ENCODE measurements around the gene PDYN. TPM values are rescaled to one million over a fixed set of nuclear protein-coding genes. Genes with fewer than 3 reads are reported as not detected.

Gene PDYN
- total RNA-seq, 2 experiments from 2014 or later = not detected

GRCh38 chr20:1975291-1975690 lies 18.6 kb downstream of the PDYN start:
- Histone ChIP-seq H3K4me1 (ENCODE audit: insufficient read depth, low read length) (no peaks in the 10 kb centered on the region), H3K9me3 (ENCODE audit: control insufficient read depth in 1 of 2, insufficient read depth in 1 of 2, low read length in 2 of 2) (no peaks in the 10 kb centered on the region), H3K27me3 (ENCODE audit: control insufficient read depth in 1 of 2, insufficient read depth in 2 of 2, low read length in 2 of 2) (peaks cover 5 to 7% of the 10 kb centered on the region in 2 experiments), H3K27ac (ENCODE audit: low read depth in 1 of 2, low read length in 2 of 2) (no peak overlapping the region), H3K4me3 (ENCODE audit: low read length) (no peak overlapping the region), H3K36me3 (ENCODE audit: insufficient read depth, low read length) (no peaks in the 10 kb centered on the region)
- no peak for ATAC-seq (ENCODE audit: poor library complexity)
- TF ChIP-seq, protein P1, sequence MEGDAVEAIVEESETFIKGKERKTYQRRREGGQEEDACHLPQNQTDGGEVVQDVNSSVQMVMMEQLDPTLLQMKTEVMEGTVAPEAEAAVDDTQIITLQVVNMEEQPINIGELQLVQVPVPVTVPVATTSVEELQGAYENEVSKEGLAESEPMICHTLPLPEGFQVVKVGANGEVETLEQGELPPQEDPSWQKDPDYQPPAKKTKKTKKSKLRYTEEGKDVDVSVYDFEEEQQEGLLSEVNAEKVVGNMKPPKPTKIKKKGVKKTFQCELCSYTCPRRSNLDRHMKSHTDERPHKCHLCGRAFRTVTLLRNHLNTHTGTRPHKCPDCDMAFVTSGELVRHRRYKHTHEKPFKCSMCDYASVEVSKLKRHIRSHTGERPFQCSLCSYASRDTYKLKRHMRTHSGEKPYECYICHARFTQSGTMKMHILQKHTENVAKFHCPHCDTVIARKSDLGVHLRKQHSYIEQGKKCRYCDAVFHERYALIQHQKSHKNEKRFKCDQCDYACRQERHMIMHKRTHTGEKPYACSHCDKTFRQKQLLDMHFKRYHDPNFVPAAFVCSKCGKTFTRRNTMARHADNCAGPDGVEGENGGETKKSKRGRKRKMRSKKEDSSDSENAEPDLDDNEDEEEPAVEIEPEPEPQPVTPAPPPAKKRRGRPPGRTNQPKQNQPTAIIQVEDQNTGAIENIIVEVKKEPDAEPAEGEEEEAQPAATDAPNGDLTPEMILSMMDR (IDR thresholded peaks at IDR 0.05) = no peak
- no peaks in the 10 kb centered on the region for H3K36me3 Mint-ChIP-seq (ENCODE audit: low read depth)
- ChIA-PET POLR2A (no interaction called here), CTCF (no interaction called here)
- no peak overlapping the region for H3K4me3 Mint-ChIP-seq
- peaks cover 41% of the 10 kb centered on the region for H3K27me3 Mint-ChIP-seq
- H3K27ac Mint-ChIP-seq = no peak overlapping the region
- no peak for DNase-seq
- intact Hi-C loops (cut with DNase I, micrococcal nuclease) = no loop called here
- no peaks in the 10 kb centered on the region for H3K4me1 Mint-ChIP-seq (ENCODE audit: low read depth)
- no peaks in the 10 kb centered on the region for H3K9me3 Mint-ChIP-seq

GRCh38 chr20:1973601-1974440 lies 20.0 kb downstream of the PDYN start:
- Mint-ChIP-seq H3K4me3 (no peak overlapping the region), H3K27ac (no peak overlapping the region), H3K27me3 (peaks cover 39% of the 10 kb centered on the region), H3K9me3 (no peaks in the 10 kb centered on the region), H3K36me3 (ENCODE audit: low read depth) (no peaks in the 10 kb centered on the region), H3K4me1 (ENCODE audit: low read depth) (no peaks in the 10 kb centered on the region)
- CTCF ChIA-PET = no interaction called here
- Histone ChIP-seq H3K36me3 (ENCODE audit: insufficient read depth, low read length) (no peaks in the 10 kb centered on the region), H3K4me1 (ENCODE audit: insufficient read depth, low read length) (no peaks in the 10 kb centered on the region), H3K27me3 (ENCODE audit: control insufficient read depth in 1 of 2, insufficient read depth in 2 of 2, low read length in 2 of 2) (peaks cover 5 to 6% of the 10 kb centered on the region in 2 experiments), H3K9me3 (ENCODE audit: control insufficient read depth in 1 of 2, insufficient read depth in 1 of 2, low read length in 2 of 2) (no peaks in the 10 kb centered on the region), H3K4me3 (ENCODE audit: low read length) (no peak overlapping the region), H3K27ac (ENCODE audit: low read depth in 1 of 2, low read length in 2 of 2) (no peak overlapping the region)
- TF ChIP-seq, protein P1 (IDR thresholded peaks at IDR 0.05) = no peak
- DNase-seq (no peak), ATAC-seq (ENCODE audit: poor library complexity) (no peak)
- intact Hi-C loops (cut with DNase I, micrococcal nuclease) = no loop called here
- POLR2A ChIA-PET = no interaction called here

- TF ChIP-seq, protein P1 (IDR thresholded peaks at IDR 0.05) = no peak
- POLR2A ChIA-PET = no interaction called here
- Histone ChIP-seq H3K9me3 (ENCODE audit: control insufficient read depth in 1 of 2, insufficient read depth in 1 of 2, low read length in 2 of 2) (no peaks in the 10 kb centered on the region), H3K4me3 (ENCODE audit: low read length) (no peak overlapping the region), H3K4me1 (ENCODE audit: insufficient read depth, low read length) (no peaks in the 10 kb centered on the region), H3K27me3 (ENCODE audit: control insufficient read depth in 1 of 2, insufficient read depth in 2 of 2, low read length in 2 of 2) (peaks cover 5 to 6% of the 10 kb centered on the region in 2 experiments), H3K36me3 (ENCODE audit: insufficient read depth, low read length) (no peaks in the 10 kb centered on the region), H3K27ac (ENCODE audit: low read depth in 1 of 2, low read length in 2 of 2) (no peak overlapping the region)
- Mint-ChIP-seq H3K4me1 (ENCODE audit: low read depth) (no peaks in the 10 kb centered on the region), H3K9me3 (no peaks in the 10 kb centered on the region), H3K36me3 (ENCODE audit: low read depth) (no peaks in the 10 kb centered on the region), H3K27me3 (peaks cover 26% of the 10 kb centered on the region), H3K4me3 (no peak overlapping the region), H3K27ac (no peak overlapping the region)
- ATAC-seq (ENCODE audit: poor library complexity) (no peak), DNase-seq (no peak)
- CTCF ChIA-PET = no interaction called here
- intact Hi-C loops (cut with DNase I, micrococcal nuclease) = no loop called here
These were observed 21.8 kb downstream of the PDYN start for GRCh38 chr20:1971893-1972586.

Data from CD4-positive, alpha-beta T cell (primary cell).